Loucy (cell line): ENCODE results near the gene WDR48.

ENCODE experiments used
- H2AFZ ChIP-seq: fragments of 200-600 bp; sonication (generic); 2 replicates; pipeline ENCODE4 v1.6.0; 2016; ENCODE audit warnings: antibody characterized with exemption, mild to moderate bottlenecking, low read length, moderate library complexity
- H3F3A ChIP-seq: fragments of 200-600 bp; 2 replicates; pipeline ENCODE4 v1.6.0; 2016; ENCODE audit warnings: antibody characterized with exemption, low read depth, mild to moderate bottlenecking
- H3K27me3 ChIP-seq: fragments of 200-600 bp; sonication (generic); 2 replicates; pipeline ENCODE4 v1.6.1; 2014; ENCODE audit warnings: low read length, mild to moderate bottlenecking; ENCODE audit not compliant: insufficient read depth, poor library complexity, severe bottlenecking
- H3K36me3 ChIP-seq: fragments of 200-600 bp; sonication (generic); 2 replicates; pipeline ENCODE4 v1.6.1; 2016; ENCODE audit warnings: low read length; ENCODE audit not compliant: insufficient read depth
- H3K4me1 ChIP-seq: fragments of 200-600 bp; sonication (generic); 2 replicates; pipeline ENCODE4 v1.5.1; 2014; ENCODE audit warnings: low read length, mild to moderate bottlenecking; ENCODE audit not compliant: insufficient read depth, poor library complexity, severe bottlenecking
- H3K4me2 ChIP-seq: fragments of 200-600 bp; sonication (generic); 2 replicates; pipeline ENCODE4 v1.6.0; 2014; ENCODE audit warnings: antibody characterized with exemption, low read length, low read depth, mild to moderate bottlenecking; ENCODE audit not compliant: poor library complexity, severe bottlenecking
- H3K4me3 ChIP-seq: fragments of 200-600 bp; sonication (generic); 2 replicates; pipeline ENCODE4 v1.5.1; 2014; ENCODE audit warnings: low read length, mild to moderate bottlenecking, mixed read lengths; ENCODE audit not compliant: poor library complexity, severe bottlenecking
- H3K79me2 ChIP-seq: fragments of 200-600 bp; sonication (generic); 2 replicates; pipeline ENCODE4 v1.6.1; 2014; ENCODE audit warnings: low read length; ENCODE audit not compliant: insufficient read depth
- H3K9ac ChIP-seq: fragments of 200-600 bp; sonication (generic); 2 replicates; pipeline ENCODE4 v1.6.0; 2014; ENCODE audit warnings: mild to moderate bottlenecking, low read depth, low read length, moderate library complexity; ENCODE audit not compliant: poor library complexity, severe bottlenecking
- H3K9me2 ChIP-seq: fragments of 200-600 bp; sonication (generic); replicated peaks from 2 replicates; pipeline ENCODE4 v1.6.1; 2016; ENCODE audit warnings: low read depth, low read length, mixed read lengths
- H3K9me3 ChIP-seq: fragments of 200-600 bp; sonication (generic); 2 replicates; pipeline ENCODE4 v1.6.1; 2014; ENCODE audit warnings: mild to moderate bottlenecking, antibody characterized with exemption, low read length, low read depth; ENCODE audit not compliant: insufficient read depth
- H4K20me1 ChIP-seq: fragments of 200-600 bp; sonication (generic); 2 replicates; pipeline ENCODE4 v1.6.0; 2014; ENCODE audit warnings: antibody characterized with exemption, low read length, mild to moderate bottlenecking; ENCODE audit not compliant: insufficient read depth, poor library complexity, severe bottlenecking
- CTCF ChIP-seq: fragments of 200-600 bp; sonication (generic); conservative IDR thresholded peaks from 2 replicates; pipeline ENCODE4 v1.5.1; 2014; ENCODE audit warnings: mild to moderate bottlenecking, antibody characterized with exemption, low read length
- EZH2phosphoT487 ChIP-seq: fragments of 200-600 bp; IDR thresholded peaks from 2 replicates; pipeline ENCODE4 v1.6.1; 2018; ENCODE audit warnings: antibody characterized with exemption, mild to moderate bottlenecking, moderate library complexity, borderline replicate concordance

The WDR48 gene

GRCh38 chr3:39122813-39123212, 71.0 kb downstream of the WDR48 start:
- Histone ChIP-seq H3K4me2 (no peak overlapping the region), H3F3A (no peaks in the 10 kb centered on the region)

GRCh38 chr3:39124876-39125840, 73.3 kb downstream of the WDR48 start:
- TF ChIP-seq CTCF (peak; percentile 28; the same call in 1 of the 2 replicates), EZH2phosphoT487 (no peak)
- no peaks in the 10 kb centered on the region for H3F3A ChIP-seq
- H3K4me1 ChIP-seq, result peaks cover 26% of the 10 kb centered on the region
- no peaks in the 10 kb centered on the region for H3K9me3 ChIP-seq
- H4K20me1 ChIP-seq, result no peaks in the 10 kb centered on the region
- no peak overlapping the region for H2AFZ ChIP-seq
- no peak overlapping the region for H3K9ac ChIP-seq
- no peaks in the 10 kb centered on the region for H3K9me2 ChIP-seq
- H3K4me2 ChIP-seq, result no peak overlapping the region
- no peaks in the 10 kb centered on the region for H3K36me3 ChIP-seq
- H3K27me3 ChIP-seq, result no peaks in the 10 kb centered on the region
- H3K4me3 ChIP-seq, result no peak overlapping the region
- no peaks in the 10 kb centered on the region for H3K79me2 ChIP-seq

More at GRCh38 chr3:39122813-39123212, 71.0 kb downstream of the WDR48 start:
- Histone ChIP-seq H3K9ac (no peak overlapping the region), H3K9me2 (no peaks in the 10 kb centered on the region), H3K9me3 (no peaks in the 10 kb centered on the region), H3K27me3 (no peaks in the 10 kb centered on the region), H2AFZ (no peak overlapping the region), H3K79me2 (no peaks in the 10 kb centered on the region), H3K4me3 (no peak overlapping the region), H4K20me1 (no peaks in the 10 kb centered on the region), H3K36me3 (no peaks in the 10 kb centered on the region), H3K4me1 (peaks cover 12% of the 10 kb centered on the region)
- TF ChIP-seq EZH2phosphoT487, result no peak
- no peak for TF ChIP-seq CTCF

- Histone ChIP-seq H3K79me2 (no peaks in the 10 kb centered on the region), H2AFZ (no peak overlapping the region), H3K9me2 (no peaks in the 10 kb centered on the region), H3K4me1 (peaks cover 29% of the 10 kb centered on the region), H3K4me2 (no peak overlapping the region), H3K27me3 (no peaks in the 10 kb centered on the region), H3K4me3 (no peak overlapping the region), H4K20me1 (no peaks in the 10 kb centered on the region), H3K9me3 (no peaks in the 10 kb centered on the region), H3K36me3 (no peaks in the 10 kb centered on the region), H3K9ac (no peak overlapping the region), H3F3A (no peaks in the 10 kb centered on the region)
- TF ChIP-seq CTCF, result no peak
- no peak for TF ChIP-seq EZH2phosphoT487
Observed at GRCh38 chr3:39125841-39126500, 74.2 kb downstream of the WDR48 start.
